ENCODE measurements around the gene GTSE1. TPM values are rescaled to one million over a fixed set of nuclear protein-coding genes. Genes with fewer than 3 reads are reported as not detected.
"Not testable (repeated sequence)": the region's sequence is repeated elsewhere in the genome, so short reads cannot be mapped to it uniquely, and the experiment has no call there.

GTSE1 gene
- total RNA-seq, 1 donor from 2014 or later = 2.7 TPM

GRCh38 chr22:46293577-46294260 lies 3.0 kb upstream of the GTSE1 start:
- no peak for DNase-seq

GRCh38 chr22:46294784-46295183 lies 1.9 kb upstream of the GTSE1 start:
- DNase-seq = no peak

- DNase-seq = no peak
Observed at GRCh38 chr22:46295277-46295971, 1.2 kb upstream of the GTSE1 start.

GRCh38 chr22:46297151-46297812 lies 612 bp downstream of the GTSE1 start:
- DNase-seq = peak; percentile 55

- no peak for DNase-seq
Observed at GRCh38 chr22:46299101-46299500, 2.4 kb downstream of the GTSE1 start.

GRCh38 chr22:46300491-46300890 lies 3.8 kb downstream of the GTSE1 start:
- DNase-seq = no peak

DNA sequence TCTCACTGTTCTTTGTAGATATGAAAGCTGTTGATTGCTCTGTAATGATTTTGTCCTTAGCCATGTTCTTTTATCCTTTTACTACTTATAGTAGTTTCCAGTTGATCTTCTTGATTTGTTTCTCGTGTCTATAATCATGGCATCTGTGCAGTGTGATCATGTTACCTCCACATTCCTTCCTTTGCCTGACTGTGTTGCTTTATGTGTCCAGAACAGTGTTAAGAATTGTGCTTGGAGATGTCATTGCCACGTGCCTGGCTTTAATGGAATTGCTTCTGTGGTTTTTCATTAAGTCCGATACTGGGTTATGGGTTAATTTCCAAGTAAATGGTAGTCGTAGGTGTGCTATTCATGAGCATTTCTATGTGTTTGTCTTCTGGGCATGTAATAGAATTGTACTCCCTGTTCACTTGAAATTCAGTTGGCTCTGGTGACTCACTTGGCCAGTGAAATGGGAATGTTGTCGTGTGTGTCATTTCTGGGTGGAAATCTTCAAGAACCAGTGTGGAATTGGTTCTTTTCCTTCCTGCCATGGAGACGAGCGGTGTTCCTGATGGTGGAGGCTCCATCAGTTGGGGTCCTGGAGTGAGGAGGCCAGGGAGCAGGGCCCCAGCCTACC lies 6.8 kb downstream of the GTSE1 start:
- peak; percentile 37 for DNase-seq

- DNase-seq = no peak
Observed at GRCh38 chr22:46308283-46308988, 11.8 kb downstream of the GTSE1 start.

DNA sequence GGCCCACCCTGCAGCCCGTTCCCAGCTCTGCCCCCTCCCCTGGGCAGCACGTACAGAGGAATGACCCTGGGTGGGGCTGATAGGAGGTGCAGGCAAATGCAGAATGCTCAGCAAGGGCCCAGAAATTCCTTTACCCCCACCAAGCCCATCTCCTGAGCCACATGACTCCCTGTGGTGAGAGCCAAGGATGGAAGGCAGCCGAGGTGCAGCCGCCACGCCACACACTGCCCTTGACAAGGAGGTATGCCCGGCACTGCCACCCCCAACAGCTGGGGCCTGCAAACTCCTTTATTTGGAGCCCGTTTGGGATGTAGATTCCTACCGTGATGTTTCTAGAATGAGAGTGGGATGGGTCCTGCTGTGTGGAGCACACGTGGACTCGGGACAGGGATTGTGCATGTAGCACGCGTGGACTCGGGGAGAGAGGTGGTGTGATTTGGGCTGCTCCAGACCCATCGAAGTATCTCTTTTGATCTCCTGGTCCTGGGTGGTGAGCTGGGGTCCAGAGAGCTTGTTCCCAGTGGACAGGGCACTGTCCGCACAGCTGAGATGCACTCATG lies 12.9 kb downstream of the GTSE1 start:
- no peak for DNase-seq

DNA sequence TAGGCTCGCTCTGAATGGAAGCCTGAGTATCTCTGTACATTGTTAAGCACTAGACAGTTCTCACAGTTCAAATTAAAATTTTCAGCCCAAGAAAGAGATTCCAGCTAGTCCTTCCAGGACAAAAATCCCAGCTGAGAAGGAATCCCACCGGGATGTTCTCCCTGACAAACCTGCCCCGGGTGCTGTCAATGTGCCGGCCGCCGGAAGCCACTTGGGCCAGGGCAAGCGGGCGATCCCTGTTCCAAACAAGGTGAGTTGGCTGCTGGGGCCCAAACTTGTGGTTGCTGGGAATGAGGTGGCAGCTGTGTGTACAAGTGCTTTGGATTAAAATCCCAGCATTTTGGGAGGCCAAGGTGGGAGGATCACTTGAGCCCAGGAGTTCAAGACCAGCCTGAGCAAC lies 15.4 kb downstream of the GTSE1 start:
- no peak for DNase-seq

DNA sequence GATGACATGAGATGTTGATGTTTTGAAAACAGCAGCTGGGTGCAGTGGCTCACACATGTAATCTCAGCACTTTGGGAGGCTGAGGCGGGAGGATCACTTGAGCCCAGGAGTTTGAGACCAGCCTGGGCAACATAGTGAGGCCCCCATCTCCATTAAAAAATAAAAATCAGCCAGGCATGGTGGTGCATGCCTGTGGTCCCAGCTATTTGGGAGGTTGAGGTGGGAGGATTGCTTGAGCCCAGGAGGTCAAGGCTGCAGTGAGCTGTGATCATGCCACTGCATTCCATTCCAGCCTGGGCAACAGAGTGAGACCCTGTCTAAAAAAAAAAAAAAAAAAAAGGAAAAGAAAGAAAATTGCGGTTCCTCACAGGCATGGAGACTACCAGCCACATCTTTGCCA lies 16.2 kb downstream of the GTSE1 start:
- DNase-seq = not testable (repeated sequence)

DNA sequence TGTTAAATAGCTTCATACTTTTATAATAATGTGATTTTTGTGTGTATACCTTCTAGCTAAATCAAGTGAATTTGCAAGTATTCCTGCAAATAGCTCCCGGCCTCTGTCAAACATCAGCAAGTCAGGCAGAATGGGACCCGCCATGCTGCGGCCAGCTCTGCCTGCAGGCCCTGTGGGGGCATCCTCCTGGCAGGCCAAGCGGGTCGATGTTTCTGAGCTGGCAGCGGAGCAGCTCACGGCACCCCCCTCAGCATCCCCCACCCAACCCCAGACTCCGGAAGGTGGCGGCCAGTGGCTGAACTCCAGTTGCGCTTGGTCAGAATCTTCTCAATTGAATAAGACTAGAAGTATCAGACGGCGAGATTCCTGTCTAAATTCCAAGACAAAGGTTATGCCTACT lies 19.3 kb downstream of the GTSE1 start:
- no peak for DNase-seq

GRCh38 chr22:46317646-46318045 lies 21.0 kb downstream of the GTSE1 start:
- no peak for DNase-seq

DNA sequence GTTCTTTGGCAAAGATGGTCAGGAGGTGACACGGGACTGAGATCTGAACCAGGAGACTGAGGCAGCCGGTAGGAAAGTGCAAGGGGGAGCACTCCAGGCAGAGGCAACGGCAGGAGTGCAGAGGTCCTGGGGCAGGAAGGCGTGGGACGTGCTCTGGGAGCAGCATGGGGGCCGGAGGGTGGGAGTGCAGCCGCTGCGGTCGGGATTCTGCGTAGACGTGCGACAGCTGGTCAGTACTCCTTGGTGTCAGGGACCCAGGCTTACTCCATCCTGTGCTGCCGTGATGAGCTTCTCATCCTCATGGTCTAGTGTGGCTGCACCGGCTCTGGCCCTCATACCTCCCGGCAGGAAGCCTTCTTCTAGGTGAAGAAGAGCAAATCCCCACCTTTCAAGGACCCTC lies 21.9 kb downstream of the GTSE1 start:
- DNase-seq = no peak

DNA sequence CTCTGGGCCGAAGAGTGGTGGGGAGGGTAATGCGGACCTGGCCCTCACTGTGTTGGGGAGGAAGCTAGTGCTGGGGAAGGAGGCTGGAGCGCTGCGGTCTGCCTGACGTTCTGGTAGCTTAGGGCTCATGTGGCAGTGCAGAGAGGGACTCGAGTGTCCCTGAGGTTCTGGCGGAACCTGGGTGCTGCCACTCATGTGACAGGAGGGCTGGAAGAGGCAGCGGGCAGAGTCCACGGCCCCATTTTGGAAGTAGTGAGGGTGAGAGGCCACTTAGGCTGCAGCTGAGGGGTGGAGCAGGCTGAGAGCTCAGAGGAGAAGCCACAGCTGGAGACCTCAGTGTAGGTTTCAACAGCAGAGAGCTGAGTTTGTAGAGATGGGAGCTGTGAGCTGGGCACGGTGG lies 22.6 kb downstream of the GTSE1 start:
- no peak for DNase-seq

DNA sequence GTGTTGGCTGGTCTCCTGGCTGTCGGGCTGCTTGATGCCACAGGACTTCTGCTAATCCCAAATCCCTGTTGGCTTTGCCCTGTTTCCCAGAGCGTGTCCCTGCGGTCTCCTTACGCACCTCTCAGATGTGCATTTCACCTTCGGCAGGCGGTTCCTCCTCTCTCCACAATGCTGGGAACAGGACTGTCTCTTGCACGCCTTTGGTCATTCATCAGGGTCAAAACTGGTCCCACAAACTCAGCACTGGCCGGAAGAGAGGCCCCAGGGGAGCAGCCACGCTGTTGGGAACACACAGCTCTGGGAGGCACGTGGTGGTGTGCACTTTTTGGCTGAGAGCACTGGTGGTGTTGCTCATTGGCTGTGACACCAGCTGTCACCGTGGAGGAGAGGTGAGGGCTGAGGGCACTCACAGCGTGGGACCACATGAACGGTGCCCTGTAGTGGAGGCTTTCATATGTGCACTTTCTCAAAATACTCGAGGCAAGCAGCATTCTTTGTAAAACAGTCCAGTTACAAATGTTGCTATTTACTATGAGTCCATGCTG lies 23.6 kb downstream of the GTSE1 start:
- DNase-seq = no peak

DNA sequence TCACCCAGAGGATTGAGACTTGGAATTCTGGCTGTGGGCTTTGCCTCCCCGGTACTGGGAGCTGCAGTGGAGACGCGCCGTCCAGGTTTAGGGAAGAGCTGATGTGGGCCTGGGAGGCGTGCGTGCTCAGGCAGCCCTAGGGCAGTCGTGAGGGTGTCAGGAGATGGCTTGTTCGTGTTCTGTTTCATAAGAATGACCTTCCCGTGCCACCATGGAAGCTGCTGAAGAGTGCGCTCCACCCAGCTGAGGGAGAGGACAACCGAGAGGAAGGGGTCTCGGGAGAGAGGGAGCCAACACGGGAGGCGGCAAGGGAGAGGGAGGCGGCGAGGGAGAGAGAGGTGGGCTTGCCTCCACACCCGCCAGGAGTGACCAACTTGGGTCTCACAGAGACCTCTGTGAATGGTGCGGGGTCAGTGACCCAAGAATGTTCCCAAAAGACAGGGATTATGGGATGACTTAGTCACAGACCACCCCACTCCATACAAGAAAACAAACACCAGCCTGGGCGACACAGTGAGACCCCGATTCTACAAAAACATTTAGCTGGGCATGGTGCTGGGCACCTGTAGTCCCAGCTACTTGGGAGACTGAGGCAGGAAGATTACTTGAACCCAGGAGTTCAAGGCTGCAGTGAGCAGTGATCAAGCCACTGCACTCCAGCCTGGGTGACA lies 24.2 kb downstream of the GTSE1 start:
- DNase-seq = no peak

DNA sequence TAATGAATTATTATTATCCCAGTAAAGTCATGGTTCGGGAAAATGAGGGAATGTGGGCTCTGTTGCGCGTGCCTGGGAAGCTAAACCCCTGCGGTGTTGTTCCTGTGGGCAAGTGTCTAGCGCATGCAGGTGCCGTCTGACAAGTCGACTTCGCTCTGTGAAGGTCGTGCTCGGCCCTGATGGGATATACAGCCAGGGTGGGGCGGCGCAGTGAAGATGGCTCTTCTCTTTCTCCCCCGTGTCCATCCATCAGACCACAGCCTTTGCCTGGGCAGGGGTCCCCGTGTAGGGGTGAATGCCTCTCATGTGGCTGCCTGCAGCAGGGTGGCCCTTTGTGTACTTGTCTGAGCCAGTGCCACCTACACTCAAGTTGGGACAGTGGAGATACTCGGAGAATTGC lies 26.0 kb downstream of the GTSE1 start:
- no peak for DNase-seq

DNA sequence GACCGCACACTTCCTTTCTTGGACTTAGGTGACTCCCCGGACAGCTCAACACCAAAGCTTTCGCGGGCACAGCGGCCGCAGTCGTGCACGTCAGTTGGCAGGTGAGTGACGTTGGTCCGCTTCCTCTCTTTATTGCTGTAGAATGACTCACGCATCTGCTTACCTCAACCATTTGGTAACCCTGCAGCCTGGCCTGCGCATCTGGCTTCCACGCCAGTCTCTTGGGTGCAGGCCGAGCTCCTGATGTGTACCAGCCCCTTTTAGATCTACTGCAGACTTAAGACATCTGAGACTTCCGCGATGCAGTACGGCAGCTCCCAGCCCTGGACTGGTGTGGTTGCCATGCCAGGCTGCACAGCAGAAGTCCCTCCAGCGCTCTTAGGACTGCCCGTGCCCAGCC lies 26.5 kb downstream of the GTSE1 start:
- DNase-seq = no peak

GRCh38 chr22:46326066-46326680 lies 29.5 kb downstream of the GTSE1 start:
- no peak for DNase-seq

Data from dermis blood vessel endothelial cell (primary cell).